H1 (cell line): ENCODE measurements around the gene KCNQ1OT1. TPM values are rescaled to one million over a fixed set of nuclear protein-coding genes. Genes with fewer than 3 reads are reported as not detected.

ENCODE experiments used
- CTCF ChIA-PET: fragments of 300-600 bp; sonication (Branson Sonifier 250); formaldehyde crosslinking; loops from one replicate; lab custom pipeline; 2021; ENCODE audit not compliant: partially characterized antibody; lab: Charles Lee
- POLR2A ChIA-PET: fragments of 300-600 bp; sonication (Branson Sonifier 250); formaldehyde crosslinking; loops from one replicate; lab custom pipeline; 2021; ENCODE audit warnings: inconsistent platforms; ENCODE audit not compliant: partially characterized antibody; lab: Charles Lee
- DNase-seq, 2 experiments: peaks; one replicate each; pipeline versions ENCODE4 v3.0.0 to v3.0.0-alpha.2; 2010 to 2022; ENCODE audit warnings: low spot score in 2 of 2, low read depth in 1 of 2, mixed read lengths in 1 of 2
- FAIRE-seq: peaks from 2 replicates; lab custom pipeline; 2011; peaks lifted over from hg19 to GRCh38; lab: Jason Lieb, UNC
- H2AFZ ChIP-seq: 2 replicates; pipeline ENCODE4 v1.8.1; 2012; ENCODE audit warnings: low read length, inconsistent platforms
- H2AK5ac ChIP-seq: 2 replicates; pipeline ENCODE4 v1.6.1; 2013; ENCODE audit warnings: low read depth, low read length
- H2BK120ac ChIP-seq: replicated peaks from 2 replicates; pipeline ENCODE3; 2013; ENCODE audit warnings: low read depth, low read length, inconsistent platforms
- H2BK12ac ChIP-seq: 2 replicates; pipeline ENCODE4 v1.6.1; 2013; ENCODE audit warnings: low read depth, low read length
- H2BK15ac ChIP-seq: 2 replicates; pipeline ENCODE4 v1.6.1; 2013; ENCODE audit warnings: low read length
- H2BK20ac ChIP-seq: 2 replicates; pipeline ENCODE4 v1.6.1; 2013; ENCODE audit warnings: low read length
- H2BK5ac ChIP-seq: 2 replicates; pipeline ENCODE4 v1.6.1; 2013; ENCODE audit warnings: low read depth, low read length
- H3K14ac ChIP-seq: 2 replicates; pipeline ENCODE4 v1.6.1; 2013; ENCODE audit warnings: inconsistent platforms; ENCODE audit not compliant: insufficient read length
- H3K18ac ChIP-seq: 2 replicates; pipeline ENCODE4 v1.6.1; 2013; ENCODE audit warnings: low read length; ENCODE audit errors: extremely low read depth
- H3K23ac ChIP-seq: 2 replicates; pipeline ENCODE4 v1.6.1; 2013; ENCODE audit warnings: inconsistent platforms; ENCODE audit not compliant: insufficient read length
- H3K23me2 ChIP-seq: 2 replicates; pipeline ENCODE4 v1.6.1; 2013; ENCODE audit warnings: low read depth, low read length
- H3K27ac ChIP-seq: 2 replicates; pipeline ENCODE4 v1.6.1; 2011; ENCODE audit warnings: low read depth, low read length, inconsistent platforms
- H3K27me3 ChIP-seq, 4 experiments: replicated peaks in 1 of 4; 1 replicate in 1 of 4; 2 replicates in 3 of 4; pipeline versions ENCODE4 v1.6.1 to v1.8.1; 2011 to 2013; ENCODE audit warnings: low read length in 3 of 4, mild to moderate bottlenecking in 3 of 4, inconsistent platforms in 2 of 4, mixed read lengths in 2 of 4, moderate library complexity in 1 of 4; ENCODE audit not compliant: control insufficient read depth in 3 of 4, insufficient read depth in 3 of 4; ENCODE audit errors: extremely low read depth in 1 of 4
- H3K36me3 ChIP-seq, 4 experiments: 2 replicates each; pipeline versions ENCODE4 v1.6.1 to v1.8.1; 2011 to 2013; ENCODE audit warnings: mild to moderate bottlenecking in 4 of 4, low read length in 3 of 4, moderate library complexity in 2 of 4, control low read depth in 1 of 4, inconsistent platforms in 1 of 4; ENCODE audit not compliant: insufficient read depth in 4 of 4, control insufficient read depth in 2 of 4
- H3K4ac ChIP-seq: replicated peaks from 2 replicates; pipeline ENCODE3; 2013; ENCODE audit warnings: low read length, low read depth, mixed read lengths, inconsistent platforms; ENCODE audit not compliant: insufficient read length
- H3K4me1 ChIP-seq, 4 experiments: replicated peaks in 1 of 4; 1 replicate in 1 of 4; 2 replicates in 3 of 4; pipeline versions ENCODE4 v1.6.1 to v1.8.1; 2011 to 2013; ENCODE audit warnings: low read length in 3 of 4, inconsistent platforms in 2 of 4, mixed read lengths in 1 of 4; ENCODE audit not compliant: insufficient read depth in 4 of 4, control insufficient read depth in 3 of 4
- H3K4me2 ChIP-seq, 2 experiments: 2 replicates each; pipeline versions ENCODE4 v1.6.1 to v1.8.1; 2011 to 2013; ENCODE audit warnings: low read depth in 2 of 2, low read length in 2 of 2, control low read depth in 1 of 2, inconsistent platforms in 1 of 2, mild to moderate bottlenecking in 1 of 2; ENCODE audit not compliant: insufficient read depth in 1 of 2
- H3K4me3 ChIP-seq, 4 experiments: fragments of 200-600, 300-600 bp in 1 of 4; sonication (generic), shearing (Covaris generic), sonication (Bioruptor Twin) in 1 of 4; 2 replicates each; pipeline versions ENCODE4 v1.5.1 to v1.8.1; 2011 to 2016; ENCODE audit warnings: low read length in 4 of 4, low read depth in 3 of 4, control low read depth in 2 of 4, inconsistent platforms in 2 of 4, mild to moderate bottlenecking in 2 of 4, mixed read lengths in 1 of 4, moderate library complexity in 1 of 4; ENCODE audit not compliant: insufficient read depth in 2 of 4; ENCODE audit errors: extremely low read depth in 1 of 4
- H3K56ac ChIP-seq: replicated peaks from 2 replicates; pipeline ENCODE3; 2013; ENCODE audit warnings: low read depth, mild to moderate bottlenecking, mixed read lengths, low read length, inconsistent platforms; ENCODE audit not compliant: insufficient read length
- H3K79me1 ChIP-seq: 2 replicates; pipeline ENCODE4 v1.6.1; 2013; ENCODE audit warnings: low read depth, low read length, control low read depth
- H3K79me2 ChIP-seq, 2 experiments: 2 replicates each; pipeline versions ENCODE4 v1.6.1 to v1.8.1; 2012 to 2013; ENCODE audit warnings: low read length in 2 of 2, mild to moderate bottlenecking in 2 of 2, inconsistent platforms in 1 of 2; ENCODE audit not compliant: insufficient read depth in 2 of 2, control insufficient read depth in 1 of 2
- H3K9ac ChIP-seq, 4 experiments: replicated peaks in 1 of 4; 1 replicate in 1 of 4; 2 replicates in 3 of 4; pipeline versions ENCODE4 v1.6.1 to v1.8.1; 2011 to 2013; ENCODE audit warnings: low read depth in 3 of 4, low read length in 3 of 4, control low read depth in 2 of 4, mild to moderate bottlenecking in 2 of 4, moderate library complexity in 2 of 4, inconsistent platforms in 1 of 4; ENCODE audit errors: extremely low read depth in 1 of 4
- H3K9me3 ChIP-seq, 2 experiments: 2 replicates each; pipeline versions ENCODE4 v1.6.1 to v1.8.1; 2012 to 2013; ENCODE audit warnings: mild to moderate bottlenecking in 2 of 2, moderate library complexity in 2 of 2, control low read depth in 1 of 2, inconsistent platforms in 1 of 2, low read depth in 1 of 2, low read length in 1 of 2, mixed read lengths in 1 of 2; ENCODE audit not compliant: insufficient read depth in 2 of 2
- H4K20me1 ChIP-seq, 2 experiments: replicated peaks in 1 of 2; 2 replicates each; pipeline versions ENCODE3 to v1.8.1; 2011 to 2013; ENCODE audit warnings: inconsistent platforms in 2 of 2, low read length in 2 of 2, mild to moderate bottlenecking in 1 of 2; ENCODE audit not compliant: insufficient read depth in 2 of 2, control insufficient read depth in 1 of 2
- H4K5ac ChIP-seq: 2 replicates; pipeline ENCODE4 v1.6.1; 2013; ENCODE audit warnings: low read length, low read depth, mixed read lengths, inconsistent platforms; ENCODE audit not compliant: insufficient read length
- H4K8ac ChIP-seq: 2 replicates; pipeline ENCODE4 v1.8.0; 2013; ENCODE audit warnings: mild to moderate bottlenecking, moderate library complexity, low read length, inconsistent platforms; ENCODE audit not compliant: insufficient read depth; ENCODE audit errors: extremely low read depth
- H4K91ac ChIP-seq: replicated peaks from 2 replicates; pipeline ENCODE3; 2013; ENCODE audit warnings: low read length, mixed read lengths, inconsistent platforms; ENCODE audit not compliant: insufficient read length
- CEBPB ChIP-seq: IDR thresholded peaks from 2 replicates; pipeline ENCODE4 v1.6.1; 2012; ENCODE audit warnings: low read depth, low read length
- CHD2 ChIP-seq: IDR thresholded peaks from 2 replicates; pipeline ENCODE4 v1.6.1; 2012; ENCODE audit warnings: low read length, improper control_type of control experiment
- E2F6 ChIP-seq: IDR thresholded peaks from 2 replicates; pipeline ENCODE4 v1.6.1; 2012; ENCODE audit warnings: inconsistent platforms
- GABPA ChIP-seq: IDR thresholded peaks from 2 replicates; pipeline ENCODE4 v1.6.1; 2011; ENCODE audit warnings: mild to moderate bottlenecking, low read length, moderate library complexity, borderline replicate concordance; ENCODE audit not compliant: insufficient read depth
- GTF2F1 ChIP-seq: IDR thresholded peaks from 2 replicates; pipeline ENCODE4 v1.6.1; 2012; ENCODE audit warnings: low read depth, low read length, improper control_type of control experiment, borderline replicate concordance
- NANOG ChIP-seq: IDR thresholded peaks from 2 replicates; pipeline ENCODE4 v1.6.1; 2011; ENCODE audit warnings: low read length, low read depth, mild to moderate bottlenecking, inconsistent platforms; ENCODE audit not compliant: insufficient read depth, poor library complexity, severe bottlenecking
- RAD21 ChIP-seq, 2 experiments: IDR thresholded peaks in 1 of 2; conservative IDR thresholded peaks in 1 of 2; 2 replicates each; pipeline ENCODE4 v1.6.1; 2011; ENCODE audit warnings: low read depth in 2 of 2, low read length in 2 of 2, improper control_type of control experiment in 1 of 2, inconsistent platforms in 1 of 2, mild to moderate bottlenecking in 1 of 2, moderate library complexity in 1 of 2
- RXRA ChIP-seq: IDR thresholded peaks from 2 replicates; pipeline ENCODE4 v1.6.1; 2011; ENCODE audit warnings: low read depth, mild to moderate bottlenecking, low read length, moderate library complexity; ENCODE audit not compliant: insufficient read depth
- SIRT6 ChIP-seq: IDR thresholded peaks from one replicate; pipeline ENCODE4 v1.7.1; 2012; ENCODE audit warnings: low read length, inconsistent platforms
- SP1 ChIP-seq: IDR thresholded peaks from 2 replicates; pipeline ENCODE4 v1.6.1; 2011; ENCODE audit warnings: low read depth, low read length
- SP2 ChIP-seq: IDR thresholded peaks from 2 replicates; pipeline ENCODE4 v1.6.1; 2012; ENCODE audit warnings: mild to moderate bottlenecking, low read length, inconsistent platforms
- SRF ChIP-seq: IDR thresholded peaks from 2 replicates; pipeline ENCODE4 v1.6.1; 2011; ENCODE audit warnings: mild to moderate bottlenecking, low read depth, low read length, moderate library complexity
- TCF12 ChIP-seq: IDR thresholded peaks from 2 replicates; pipeline ENCODE4 v1.6.1; 2011; ENCODE audit warnings: low read depth, mild to moderate bottlenecking, low read length
- WGBS, 2 experiments: shearing (Covaris generic) in 1 of 2; methylation state at CpG; one replicate each; pipeline versions ENCODE4 v1.1.6 to v1.1.7; 2013 to 2015; ENCODE audit warnings: low lambda C conversion rate in 2 of 2, mixed read lengths in 2 of 2, inconsistent platforms in 1 of 2, low coverage in 1 of 2, missing lambda C conversion rate in 1 of 2; ENCODE audit not compliant: insufficient replicate concordance in 2 of 2, insufficient coverage in 1 of 2, insufficient read length in 1 of 2; ENCODE audit errors: extremely low coverage in 1 of 2, missing lambda C conversion rate in 1 of 2; 5-methylcytosine and 5-hydroxymethylcytosine counted together
- polyA plus RNA-seq, 7 experiments: library from polyadenylated mRNA; depleted of rRNA in 3 of 7; stranded (reverse) in 5 of 7; unstranded in 2 of 7; fragments of >200 nt in 5 of 7; fragments of 200-250 nt in 2 of 7; gene quantifications; 1 replicate in 5 of 7; 2 replicates in 1 of 7; 4 replicates in 1 of 7; pipeline versions ENCODE4 v1.2.1 to v1.2.3, GENCODE V29; 2011 to 2013; ENCODE audit warnings: missing spikeins in 2 of 7, mixed read lengths in 2 of 7
- total RNA-seq: library from RNA; stranded (reverse); fragmentation: NEBNext Ultra II Directional; extraction: Animal tissue kit (Norgen Biotek cat#: 25700); gene quantifications from 2 replicates; pipeline ENCODE4 v1.2.1, GENCODE V29; 2021

Gene KCNQ1OT1
- total and polyA plus RNA-seq, 2 of the 8 experiments (the other 6 are each of a cell fraction or from before 2014, with no cell fraction given): 0.21 to 1.2 TPM

- Histone ChIP-seq H3K14ac (no peak overlapping the region), H3K4me2 (no peak overlapping the region), H2BK20ac (no peak overlapping the region), H2BK15ac (no peak overlapping the region), H3K23me2 (no peaks in the 10 kb centered on the region), H2AFZ (no peak overlapping the region), H3K4me3 (no peak overlapping the region), H3K56ac (no peak overlapping the region), H3K9me3 (no peaks in the 10 kb centered on the region), H2BK12ac (no peak overlapping the region), H4K20me1 (peaks cover 16 to 33% of the 10 kb centered on the region in 2 experiments), H3K27me3 (peaks cover 0 to 11% (median 0%) of the 10 kb centered on the region in 4 experiments; a peak in 4 of 7 replicates), H3K4me1 (peaks cover 0 to 7% (median 0%) of the 10 kb centered on the region in 4 experiments; a peak in 2 of 7 replicates), H4K5ac (no peak overlapping the region), H3K36me3 (peaks cover 0 to 4% (median 2%) of the 10 kb centered on the region in 4 experiments; a peak in 2 of 8 replicates), H3K79me2 (peaks cover 0 to 8% of the 10 kb centered on the region in 2 experiments; a peak in 2 of 4 replicates), H4K8ac (no peak overlapping the region), H3K79me1 (peaks cover 4% of the 10 kb centered on the region; the same call in 1 of the 2 replicates), H2BK120ac (no peak overlapping the region), H2AK5ac (no peak overlapping the region), H3K4ac (no peak overlapping the region), H2BK5ac (no peak overlapping the region), H4K91ac (no peak overlapping the region), H3K27ac (no peak overlapping the region), H3K23ac (no peak overlapping the region), H3K18ac (no peak overlapping the region), H3K9ac (no peak overlapping the region)
- no peak for FAIRE-seq
- peak in 1 of 2 experiments; percentile 17 for DNase-seq
- WGBS, 2 experiments: 95% methylated on average over 3 of the region's 3 CpGs; no CpG with 5 or more reads in 1 of the 2 experiments
- POLR2A ChIA-PET: no interaction called here
- CTCF ChIA-PET: interaction anchor here (0.8 to 1.8 kb wide), 3 partner anchors 18 to 138 kb away, joined by 3 to 5 read pairs (median 3); no protein-coding TSS in a partner anchor
- TF ChIP-seq SIRT6 (no peak), GTF2F1 (no peak), CEBPB (no peak), CHD2 (no peak), GABPA (no peak), SRF (no peak), SP1 (no peak), SP2 (no peak), RXRA (no peak), TCF12 (no peak), NANOG (no peak), RAD21 (IDR thresholded peaks at IDR 0.05 in 1 of 2, conservative IDR thresholded peaks at IDR 0.05 in 1 of 2; ENCODE audit: low read depth in 2 of 2, low read length in 2 of 2) (no peak), E2F6 (no peak)
Observed at GRCh38 chr11:2671748-2672147, 28.0 kb downstream of the KCNQ1OT1 start.
